Measurements from ENCODE around the gene ZNF446.
"Not testable (repeated sequence)": the region's sequence is repeated elsewhere in the genome, so short reads cannot be mapped to it uniquely, and the experiment has no call there.

Gene ZNF446

GRCh38 chr19:58469241-58470013 lies 6.7 kb upstream of the ZNF446 start:
- no peak for DNase-seq (ENCODE audit: low read depth in 2 of 2)

- not testable (repeated sequence) for DNase-seq (ENCODE audit: low read depth in 2 of 2)
These were observed 5.2 kb upstream of the ZNF446 start for GRCh38 chr19:58470837-58471543.

- DNase-seq (ENCODE audit: low read depth in 2 of 2), result no peak
These were observed 4.4 kb upstream of the ZNF446 start for GRCh38 chr19:58471736-58472135.

- no peak for DNase-seq (ENCODE audit: low read depth in 2 of 2)
These were observed 2.4 kb upstream of the ZNF446 start for GRCh38 chr19:58473775-58474174.

- DNase-seq (ENCODE audit: low read depth in 2 of 2), result peak in 1 of 2 experiments; percentile 6
These were observed 1.7 kb upstream of the ZNF446 start for GRCh38 chr19:58474291-58474996.

- no peak for DNase-seq (ENCODE audit: low read depth in 2 of 2)
These were observed 997 bp upstream of the ZNF446 start for GRCh38 chr19:58474997-58475713.

- DNase-seq (ENCODE audit: low read depth in 2 of 2), result no peak
These were observed 405 bp downstream of the ZNF446 start for GRCh38 chr19:58476498-58477015.

- no peak for DNase-seq (ENCODE audit: low read depth in 2 of 2)
These were observed 978 bp downstream of the ZNF446 start for GRCh38 chr19:58477130-58477529.

GRCh38 chr19:58477871-58478270 lies 1.7 kb downstream of the ZNF446 start:
- no peak for DNase-seq (ENCODE audit: low read depth in 2 of 2)

- no peak for DNase-seq (ENCODE audit: low read depth in 2 of 2)
These were observed 3.2 kb downstream of the ZNF446 start for GRCh38 chr19:58479303-58479702.

GRCh38 chr19:58479736-58480480 lies 3.8 kb downstream of the ZNF446 start:
- DNase-seq (ENCODE audit: low read depth in 2 of 2), result no peak

- DNase-seq (ENCODE audit: low read depth in 2 of 2), result no peak
These were observed 4.3 kb downstream of the ZNF446 start for GRCh38 chr19:58480481-58480830.

GRCh38 chr19:58480831-58481230 lies 4.7 kb downstream of the ZNF446 start:
- DNase-seq (ENCODE audit: low read depth in 2 of 2), result no peak

- no peak for DNase-seq (ENCODE audit: low read depth in 2 of 2)
These were observed 6.2 kb downstream of the ZNF446 start for GRCh38 chr19:58482372-58482771.

- DNase-seq (ENCODE audit: low read depth in 2 of 2), result no peak
These were observed 7.6 kb downstream of the ZNF446 start for GRCh38 chr19:58483776-58484175.

- not testable (repeated sequence) for DNase-seq (ENCODE audit: low read depth in 2 of 2)
These were observed 8.2 kb downstream of the ZNF446 start for GRCh38 chr19:58484349-58484748.

- no peak for DNase-seq (ENCODE audit: low read depth in 2 of 2)
These were observed 15.2 kb downstream of the ZNF446 start for GRCh38 chr19:58491393-58491792.

- no peak for DNase-seq (ENCODE audit: low read depth in 2 of 2)
These were observed 16.1 kb downstream of the ZNF446 start for GRCh38 chr19:58492265-58492664.

GRCh38 chr19:58497634-58498170 lies 21.6 kb downstream of the ZNF446 start:
- no peak for DNase-seq (ENCODE audit: low read depth in 2 of 2)

GRCh38 chr19:58498316-58499020 lies 22.3 kb downstream of the ZNF446 start:
- DNase-seq (ENCODE audit: low read depth in 2 of 2), result no peak

Data from fibroblast of skin of left biceps (primary cell).